Forelimb muscle (tissue), 1 donor: ENCODE data around the gene MATR3. TPM values are rescaled to one million over a fixed set of nuclear protein-coding genes. Genes with fewer than 3 reads are reported as not detected.
"Not testable (repeated sequence)": the region's sequence is repeated elsewhere in the genome, so short reads cannot be mapped to it uniquely, and the experiment has no call there.

ENCODE experiments used
- DNase-seq: peaks from one replicate; pipeline ENCODE4 v3.0.0-alpha.2; 2013; ENCODE audit warnings: low read depth
- polyA plus RNA-seq: library from polyadenylated mRNA; unstranded; fragments of 120-200 nt; gene quantifications from one replicate; pipeline ENCODE4 v1.2.1, GENCODE V29; 2013; ENCODE audit not compliant: insufficient read length

Gene MATR3
- polyA plus RNA-seq, 1 donor = 271 TPM

GRCh38 chr5:139297439-139298133, 4.0 kb downstream of the MATR3 start:
- DNase-seq = no peak

DNA sequence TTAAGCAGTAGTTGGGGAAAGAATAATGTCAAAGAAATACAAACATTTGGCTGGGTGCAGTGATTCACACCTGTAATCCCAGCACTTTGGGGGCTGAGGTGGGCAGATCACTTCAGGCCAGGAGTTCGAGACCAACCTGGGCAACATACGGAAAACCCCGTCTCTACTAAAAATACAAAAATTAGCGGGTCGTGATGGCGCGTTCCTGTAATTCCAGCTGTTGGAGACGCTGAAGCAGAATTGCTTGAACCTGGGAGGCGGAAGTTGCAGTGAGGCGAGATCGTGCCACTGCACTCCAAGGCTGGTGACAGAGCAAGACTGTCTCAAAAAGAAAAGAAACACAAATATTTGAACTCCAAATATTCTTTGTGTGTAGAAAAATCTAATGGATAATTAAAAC, 4.7 kb downstream of the MATR3 start:
- no peak for DNase-seq

- DNase-seq = no peak
Observed at GRCh38 chr5:139299486-139299885, 5.9 kb downstream of the MATR3 start.

DNA sequence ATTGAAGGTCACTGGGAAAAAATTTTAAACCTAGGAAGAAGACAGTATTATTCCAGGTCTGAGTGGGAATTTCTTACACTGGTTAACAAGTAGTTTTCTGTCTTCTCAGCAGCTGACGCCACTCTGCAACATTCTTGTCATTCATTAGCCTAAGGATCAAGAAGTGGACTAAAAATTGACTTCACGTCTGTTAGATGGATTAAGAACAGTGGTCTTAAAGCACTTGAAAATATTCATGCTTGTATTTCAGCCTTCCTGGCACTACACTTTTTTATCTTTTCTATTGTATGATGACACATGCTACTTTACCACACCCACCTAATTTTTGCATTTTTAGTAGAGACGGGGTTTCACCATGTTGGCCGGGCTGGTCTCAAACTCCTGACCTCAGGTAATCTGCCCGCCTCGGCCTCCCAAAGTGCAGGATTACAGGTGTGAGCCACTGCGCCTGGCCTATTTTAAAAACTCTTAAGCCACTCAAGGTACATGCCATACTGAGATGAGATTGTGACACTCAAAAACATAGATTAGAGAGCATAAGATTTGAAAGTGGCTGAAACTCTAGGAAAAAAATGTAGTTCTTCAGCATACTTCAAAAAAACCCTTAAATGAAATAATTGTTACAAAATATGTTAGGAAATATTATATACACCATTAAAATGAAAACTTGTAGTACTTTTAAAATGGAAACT, 8.4 kb downstream of the MATR3 start:
- DNase-seq = no peak

DNA sequence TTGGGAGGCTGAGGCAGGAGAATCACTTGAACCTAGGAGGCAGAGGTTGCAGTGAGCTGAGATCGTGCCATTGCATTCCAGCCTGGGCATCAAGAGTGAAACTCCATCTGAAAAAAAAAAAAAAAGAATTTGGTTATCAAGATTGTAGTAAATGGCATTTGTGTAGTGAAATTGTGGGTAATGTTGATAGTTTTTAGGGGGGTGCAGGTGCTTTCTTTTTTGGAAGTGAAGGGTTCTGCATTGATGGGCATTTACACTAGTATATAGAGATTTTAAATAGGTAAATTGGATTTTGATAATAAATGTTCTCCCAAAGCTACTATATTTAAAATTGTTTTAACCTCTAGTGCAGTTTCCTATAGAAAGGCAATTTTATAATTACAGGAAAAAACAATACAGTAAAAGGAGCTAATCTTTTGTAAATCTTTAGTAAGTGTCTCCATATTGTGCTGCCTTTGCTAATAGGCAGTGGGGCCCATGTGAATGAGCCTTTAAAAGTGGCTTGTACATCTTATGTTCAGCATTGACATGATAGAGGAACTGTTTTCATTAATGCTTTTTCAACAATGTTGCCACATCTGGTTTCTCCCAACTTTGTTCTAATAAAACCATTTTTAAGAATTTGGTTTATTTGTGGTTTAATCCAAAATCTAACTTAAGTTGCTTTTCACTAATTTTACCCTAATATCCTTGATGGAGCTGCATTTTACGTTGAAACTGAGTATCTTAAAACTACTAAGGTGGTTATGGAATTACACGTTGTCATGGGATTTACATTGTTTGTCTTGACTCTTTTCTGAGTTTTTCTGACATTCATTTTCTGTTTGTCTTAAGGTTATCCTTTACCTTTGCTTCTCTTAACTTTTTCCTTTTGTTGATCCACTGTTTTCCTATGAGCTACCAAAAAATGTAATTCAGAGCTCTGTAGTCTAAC, 11.1 kb downstream of the MATR3 start:
- no peak for DNase-seq

DNA sequence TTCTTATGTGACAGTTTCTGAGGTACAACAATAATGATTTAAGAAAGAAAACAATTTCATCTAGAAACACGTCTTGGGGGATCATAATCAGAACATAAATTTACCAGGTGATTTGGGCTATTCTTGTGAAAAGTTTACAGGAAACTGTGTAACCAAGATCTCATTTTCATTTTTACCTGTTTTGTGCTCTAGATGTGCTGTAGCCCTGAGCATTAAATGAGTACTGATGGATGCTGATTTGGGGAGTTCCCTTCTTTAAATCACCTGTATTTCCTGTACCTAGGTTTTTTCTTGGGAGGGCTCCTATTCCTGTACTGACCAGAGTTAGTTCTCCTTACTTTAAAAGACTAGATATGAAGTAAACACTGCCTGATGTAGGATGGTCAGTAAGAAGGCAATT, 12.7 kb downstream of the MATR3 start:
- DNase-seq = no peak

GRCh38 chr5:139306628-139307379, 13.3 kb downstream of the MATR3 start:
- DNase-seq = no peak

DNA sequence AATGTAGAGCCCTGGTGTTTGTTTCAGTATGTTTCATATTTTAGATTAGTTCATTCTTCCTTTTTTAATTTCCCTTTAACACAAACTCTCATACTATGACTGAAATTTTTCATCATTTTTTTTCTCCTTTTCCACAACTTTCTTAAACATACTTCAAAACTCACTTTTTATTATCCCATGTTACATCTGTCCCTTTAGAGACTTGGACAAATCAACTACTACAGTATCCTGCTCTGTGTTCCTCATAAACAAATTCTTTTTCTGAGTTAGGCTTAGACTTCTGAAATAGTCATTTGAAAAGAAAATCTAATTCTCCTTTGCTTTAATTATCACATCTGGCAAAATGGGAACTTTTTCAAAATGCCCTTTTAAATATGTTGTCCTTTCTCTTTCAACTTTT, 15.3 kb downstream of the MATR3 start:
- DNase-seq = no peak

- DNase-seq = not testable (repeated sequence)
Observed at GRCh38 chr5:139310715-139311186, 17.2 kb downstream of the MATR3 start.

DNA sequence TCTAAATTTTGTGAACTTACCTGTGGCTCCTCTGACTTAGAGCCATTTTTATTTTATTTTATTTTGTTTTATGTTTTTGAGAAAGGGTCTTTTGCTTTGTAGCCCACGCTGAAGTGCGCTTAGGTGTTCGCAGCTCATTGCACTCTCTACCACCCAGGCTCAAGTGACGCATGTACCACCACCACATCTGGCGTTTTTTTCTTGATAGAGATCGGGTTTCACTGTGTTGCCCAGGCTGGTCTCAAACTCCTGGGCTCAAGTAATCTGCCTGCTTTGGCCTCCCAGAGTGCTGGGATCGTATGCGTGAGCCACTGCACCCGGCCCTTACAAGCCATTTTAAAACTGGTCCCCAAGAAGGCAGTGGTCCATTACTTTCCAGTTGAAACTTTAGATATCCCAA, 18.5 kb downstream of the MATR3 start:
- no peak for DNase-seq

- no peak for DNase-seq
Observed at GRCh38 chr5:139314276-139314675, 20.7 kb downstream of the MATR3 start.

GRCh38 chr5:139315056-139315615, 21.6 kb downstream of the MATR3 start:
- DNase-seq = no peak

DNA sequence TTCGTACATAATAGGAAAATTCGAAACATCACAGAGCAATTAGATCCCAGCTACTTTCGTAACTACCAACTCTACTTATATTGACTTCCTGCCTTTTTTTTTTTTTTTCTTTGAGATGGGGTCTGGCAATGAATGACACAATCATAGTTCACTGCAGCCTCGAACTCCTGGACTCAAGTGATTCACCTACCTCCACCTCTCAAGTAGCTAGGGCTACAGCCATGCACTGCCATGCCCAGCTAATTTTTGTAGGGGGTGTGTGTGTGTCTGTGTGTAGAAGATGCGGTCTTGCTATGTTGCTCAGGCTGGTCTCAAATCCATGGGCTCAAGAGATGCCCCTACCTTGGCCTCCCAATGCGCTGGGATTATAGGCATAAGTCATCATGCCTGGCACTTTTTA, 42.3 kb downstream of the MATR3 start:
- no peak for DNase-seq

- DNase-seq = no peak
Observed at GRCh38 chr5:139340051-139340450, 46.5 kb downstream of the MATR3 start.

DNA sequence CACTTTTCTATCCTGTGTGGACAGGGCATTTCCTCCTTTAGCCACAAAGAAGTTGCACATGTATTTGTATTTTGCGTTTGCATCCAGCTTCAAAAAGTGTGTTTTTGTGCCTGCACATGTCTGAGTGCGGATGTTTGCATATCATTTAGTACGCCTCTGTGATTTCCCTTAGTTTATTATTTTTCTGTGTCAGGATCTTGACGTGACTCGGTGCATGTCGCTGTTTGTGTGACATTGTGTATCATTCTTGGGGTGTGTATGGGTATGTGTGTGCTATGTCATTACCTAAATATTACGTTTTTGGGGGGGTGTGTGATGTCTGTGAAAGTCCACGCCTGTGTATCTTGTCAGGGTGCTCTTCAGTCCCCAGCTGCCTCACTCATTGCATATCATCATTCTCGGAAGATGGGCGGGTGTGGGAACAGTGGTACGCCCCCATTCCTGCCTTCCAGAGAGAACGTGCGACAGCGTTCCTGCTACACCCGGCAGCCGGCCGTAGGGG, 47.7 kb downstream of the MATR3 start:
- no peak for DNase-seq

- DNase-seq = peak; percentile 98
Observed at GRCh38 chr5:139341689-139342422, 48.3 kb downstream of the MATR3 start, which contains the start of gene PAIP2. PAIP2 (plus strand) TSS chr5:139341854; CDS start chr5:139363785, 21,931 bp downstream.

DNA sequence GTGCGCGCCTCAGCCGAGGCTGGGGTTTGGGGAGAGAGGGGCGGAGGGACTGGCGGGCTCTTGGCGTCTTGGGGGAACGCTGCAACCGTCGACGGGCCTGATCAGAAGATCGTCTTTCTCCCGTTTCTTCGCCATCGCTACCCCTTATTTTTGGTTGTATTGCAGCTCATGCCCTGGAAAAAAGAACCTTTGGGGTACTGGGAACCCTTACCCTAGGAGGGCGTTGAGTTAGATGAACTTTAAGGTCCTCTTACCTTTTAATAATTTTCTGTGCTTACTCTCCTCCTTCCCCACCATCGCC, 48.8 kb downstream of the MATR3 start:
- no peak for DNase-seq

DNA sequence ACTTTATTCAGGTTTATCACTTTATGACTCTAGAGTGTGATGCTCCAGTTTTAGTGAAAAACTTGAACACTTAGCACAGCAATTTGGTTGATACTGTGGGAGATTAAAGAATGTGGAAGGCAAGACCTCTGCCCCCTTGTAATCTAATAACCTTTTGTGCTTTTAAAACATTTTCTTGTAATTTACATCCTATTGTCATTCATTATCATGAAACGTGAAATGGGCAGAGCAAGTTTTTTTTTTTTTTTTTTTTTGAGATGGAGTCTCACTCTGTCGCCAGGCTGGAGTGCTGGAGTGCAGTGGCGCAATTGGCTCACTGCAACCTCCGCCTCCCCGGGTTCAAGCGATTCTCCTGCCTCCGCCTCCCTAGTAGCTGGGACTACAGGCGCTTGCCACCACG, 49.9 kb downstream of the MATR3 start:
- DNase-seq = no peak

GRCh38 chr5:139344177-139344576, 50.6 kb downstream of the MATR3 start:
- DNase-seq = no peak

- DNase-seq = not testable (repeated sequence)
Observed at GRCh38 chr5:139345442-139345841, 51.9 kb downstream of the MATR3 start.
